SK-N-SH treated with all-trans-retinoic acid at 6 μM for 48 hours (cell line): ENCODE measurements around the gene LBX1.

Experiments used
- ATAC-seq: fragments of 200-7000 bp; cut with Tn5 transposase; 3 replicates; pipeline ENCODE4 v1.9.1; 2020; ENCODE audit warnings: mild to moderate bottlenecking, moderate library complexity
- ARNTL ChIP-seq: fragments of 450-650 bp; formaldehyde crosslinking; IDR thresholded peaks from 2 replicates; pipeline ENCODE4 v1.5.0; 2020; ENCODE audit warnings: low read depth, mild to moderate bottlenecking, moderate library complexity, borderline replicate concordance
- BACH2 ChIP-seq: fragments of 250-450 bp; sonication (Bioruptor Pico); IDR thresholded peaks from 2 replicates; pipeline ENCODE4 v1.9.0; 2021; ENCODE audit warnings: mild to moderate bottlenecking, borderline replicate concordance
- CREB5 ChIP-seq: fragments of 250-450 bp; sonication (Bioruptor Pico); IDR thresholded peaks from 2 replicates; pipeline ENCODE4 v1.5.1; 2020; ENCODE audit warnings: low read depth, mild to moderate bottlenecking, moderate library complexity
- CSDC2 ChIP-seq: fragments of 250-450 bp; sonication (Bioruptor Pico); IDR thresholded peaks from 2 replicates; pipeline ENCODE4 v1.5.0; 2020; ENCODE audit warnings: mild to moderate bottlenecking, moderate library complexity
- ESRRG ChIP-seq: fragments of 250-450 bp; sonication (Bioruptor Pico); IDR thresholded peaks from 2 replicates; pipeline ENCODE4 v1.6.1; 2021; ENCODE audit warnings: mild to moderate bottlenecking
- GLIS3 ChIP-seq: fragments of 250-450 bp; sonication (Bioruptor Pico); IDR thresholded peaks from 2 replicates; pipeline ENCODE4 v1.5.0; 2020; ENCODE audit warnings: mild to moderate bottlenecking, moderate library complexity
- ISL1 ChIP-seq: fragments of 250-450 bp; sonication (Bioruptor Pico); IDR thresholded peaks from 2 replicates; pipeline ENCODE4 v2.1.2; 2022; ENCODE audit warnings: mild to moderate bottlenecking, moderate library complexity
- OSR1 ChIP-seq: fragments of 250-450 bp; sonication (Bioruptor Pico); IDR thresholded peaks from 2 replicates; pipeline ENCODE4 v1.8.0; 2022; ENCODE audit warnings: moderate library complexity, mild to moderate bottlenecking, inconsistent platforms
- PATZ1 ChIP-seq: fragments of 250-450 bp; sonication (Bioruptor Pico); IDR thresholded peaks from 2 replicates; pipeline ENCODE4 v1.8.0; 2020; ENCODE audit warnings: mild to moderate bottlenecking, moderate library complexity, borderline replicate concordance
- POU6F1 ChIP-seq: fragments of 250-450 bp; sonication (Bioruptor Pico); IDR thresholded peaks from 2 replicates; pipeline ENCODE4 v1.8.0; 2021; ENCODE audit warnings: low read depth, mild to moderate bottlenecking, moderate library complexity, borderline replicate concordance
- RARB ChIP-seq: fragments of 250-450 bp; sonication (Bioruptor Pico); IDR thresholded peaks from 2 replicates; pipeline ENCODE4 v1.8.0; 2021; ENCODE audit warnings: mild to moderate bottlenecking, moderate library complexity
- SNAI2 ChIP-seq: fragments of 250-450 bp; sonication (Bioruptor Pico); IDR thresholded peaks from 2 replicates; pipeline ENCODE4 v1.5.0; 2020; ENCODE audit warnings: mild to moderate bottlenecking, moderate library complexity
- TCF4 ChIP-seq: fragments of 250-450 bp; sonication (Bioruptor Pico); IDR thresholded peaks from 2 replicates; pipeline ENCODE4 v1.8.0; 2021; ENCODE audit warnings: mild to moderate bottlenecking, moderate library complexity, borderline replicate concordance
- TOX ChIP-seq: fragments of 250-450 bp; sonication (Bioruptor Pico); IDR thresholded peaks from 2 replicates; pipeline ENCODE4 v1.8.0; 2021; ENCODE audit warnings: mild to moderate bottlenecking, moderate library complexity, borderline replicate concordance
- TSHZ2 ChIP-seq: fragments of 250-450 bp; sonication (Bioruptor Pico); IDR thresholded peaks from 2 replicates; pipeline ENCODE4 v1.5.0; 2020; ENCODE audit warnings: mild to moderate bottlenecking, moderate library complexity
- ZC3H10 ChIP-seq: fragments of 250-450 bp; sonication (Bioruptor Pico); IDR thresholded peaks from 2 replicates; pipeline ENCODE4 v1.5.1; 2021; ENCODE audit warnings: mild to moderate bottlenecking, moderate library complexity
- ZFP30 ChIP-seq: fragments of 450-650 bp; formaldehyde crosslinking; IDR thresholded peaks from 2 replicates; pipeline ENCODE4 v1.5.0; 2022; ENCODE audit warnings: mild to moderate bottlenecking, moderate library complexity
- ZNF565 ChIP-seq: fragments of 450-650 bp; formaldehyde crosslinking; conservative IDR thresholded peaks from 2 replicates; pipeline ENCODE4 v1.5.0; 2020; ENCODE audit warnings: low read depth, mild to moderate bottlenecking, moderate library complexity
- ZNF70 ChIP-seq: fragments of 450-650 bp; formaldehyde crosslinking; IDR thresholded peaks from 2 replicates; pipeline ENCODE4 v1.5.0; 2020; ENCODE audit warnings: mild to moderate bottlenecking, moderate library complexity

LBX1 gene

GRCh38 chr10:101195921-101196320, 33.3 kb downstream of the LBX1 start:
- ATAC-seq, result no peak
- TF ChIP-seq BACH2 (no peak), ZNF565 (CRISPR knock-in tag) (no peak), ESRRG (CRISPR knock-in tag) (no peak), ZFP30 (CRISPR knock-in tag) (no peak), POU6F1 (CRISPR knock-in tag) (no peak), RARB (CRISPR knock-in tag) (no peak), PATZ1 (CRISPR knock-in tag) (no peak), SNAI2 (CRISPR knock-in tag) (no peak), TOX (CRISPR knock-in tag) (no peak), CSDC2 (no peak), CREB5 (CRISPR knock-in tag) (no peak), ZNF70 (CRISPR knock-in tag) (no peak), ISL1 (no peak)

GRCh38 chr10:101189461-101190401, 39.5 kb downstream of the LBX1 start:
- TF ChIP-seq OSR1 (CRISPR knock-in tag) (no peak), BACH2 (no peak), TOX (CRISPR knock-in tag) (no peak), POU6F1 (CRISPR knock-in tag) (no peak), TCF4 (CRISPR knock-in tag) (no peak), ZFP30 (CRISPR knock-in tag) (no peak), ZC3H10 (CRISPR knock-in tag) (no peak)
- no peak for ATAC-seq

GRCh38 chr10:101188942-101189341, 40.3 kb downstream of the LBX1 start:
- TF ChIP-seq ESRRG (CRISPR knock-in tag) (no peak), GLIS3 (CRISPR knock-in tag) (no peak), OSR1 (CRISPR knock-in tag) (no peak), POU6F1 (CRISPR knock-in tag) (no peak), ARNTL (CRISPR knock-in tag) (no peak), TSHZ2 (CRISPR knock-in tag) (no peak), PATZ1 (CRISPR knock-in tag) (no peak), CREB5 (CRISPR knock-in tag) (no peak)
- ATAC-seq, result no peak
